Measurements from ENCODE around the gene GSTT2.
"Not testable (repeated sequence)": the region's sequence is repeated elsewhere in the genome, so short reads cannot be mapped to it uniquely, and the experiment has no call there.

GSTT2 gene

DNA sequence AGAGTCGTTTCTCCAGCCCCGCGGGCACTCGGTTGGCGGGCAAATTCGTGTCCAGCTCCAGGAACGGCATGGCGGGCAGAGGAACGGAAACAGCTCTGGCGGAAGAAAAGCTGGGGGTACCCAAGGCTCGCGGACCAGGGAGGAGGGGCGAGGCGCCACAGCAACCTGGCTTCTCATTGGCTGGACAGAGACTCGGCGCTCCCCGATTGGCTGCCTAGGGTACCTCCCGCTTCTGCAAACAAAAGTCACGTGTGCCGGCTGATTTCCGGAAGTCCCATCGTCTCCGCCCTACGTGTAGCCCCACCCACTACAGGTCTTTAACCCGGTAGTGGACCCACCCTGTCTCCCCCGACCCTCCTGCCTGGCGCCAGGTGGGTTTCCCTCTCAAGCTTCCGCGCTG lies 5.6 kb upstream of the GSTT2 start, which contains the start of gene DDT:
Gene DDT (minus strand): TSS at position 97 of the 400 bp plus-strand sequence. CDS start 27 bp downstream, at position 70.
- DNase-seq (ENCODE audit: low read depth, low spot score), result not testable (repeated sequence)

DNA sequence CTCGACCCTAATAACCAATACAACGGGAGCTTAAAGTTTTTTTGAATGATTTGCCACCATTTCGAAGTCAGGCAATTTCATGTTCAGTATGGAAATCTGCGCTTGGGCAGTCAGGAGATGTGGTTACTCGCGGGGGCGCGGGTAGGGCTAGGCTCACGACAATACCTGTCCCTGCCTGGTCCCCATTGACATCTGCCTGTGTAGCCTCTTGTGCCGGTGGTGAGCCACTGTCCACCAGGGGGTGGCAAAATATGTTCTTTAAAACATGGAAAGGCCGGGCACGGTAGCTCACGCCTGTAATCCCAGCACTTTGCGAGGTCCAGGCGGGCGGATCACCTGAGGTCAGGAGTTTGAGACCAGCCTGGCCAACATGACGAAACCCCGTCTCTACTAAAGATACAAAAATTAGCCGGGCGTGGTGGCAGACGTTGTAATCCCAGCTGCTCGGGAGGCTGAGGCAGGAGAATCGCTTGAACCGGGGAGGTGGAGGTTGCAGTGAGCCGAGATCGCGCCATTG lies 5.0 kb upstream of the GSTT2 start:
- DNase-seq (ENCODE audit: low read depth, low spot score), result not testable (repeated sequence)

- DNase-seq (ENCODE audit: low read depth, low spot score), result not testable (repeated sequence)
Measured at GRCh38 chr22:23977304-23977703, 2.6 kb upstream of the GSTT2 start.

DNA sequence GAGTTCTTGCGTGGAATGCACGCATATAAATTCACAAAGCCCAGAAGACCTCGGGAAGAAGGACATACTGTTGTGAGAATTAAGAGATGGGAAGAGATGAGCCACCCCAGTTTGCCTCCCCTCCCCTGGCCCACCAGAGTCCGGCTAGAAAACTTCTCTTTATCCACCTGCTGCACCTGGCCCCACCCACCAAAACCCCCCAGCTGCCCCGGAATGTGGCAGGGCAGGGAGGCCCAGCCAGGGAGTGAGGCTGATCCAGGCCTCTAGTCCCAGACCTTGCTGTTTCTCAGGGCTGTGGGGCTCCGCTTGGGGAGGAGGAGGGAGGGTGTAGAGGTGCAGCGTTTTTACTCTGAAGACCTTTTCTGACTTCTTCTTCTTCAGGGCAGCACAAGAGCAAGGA lies 633 bp downstream of the GSTT2 start:
- not testable (repeated sequence) for DNase-seq (ENCODE audit: low read depth, low spot score)

DNA sequence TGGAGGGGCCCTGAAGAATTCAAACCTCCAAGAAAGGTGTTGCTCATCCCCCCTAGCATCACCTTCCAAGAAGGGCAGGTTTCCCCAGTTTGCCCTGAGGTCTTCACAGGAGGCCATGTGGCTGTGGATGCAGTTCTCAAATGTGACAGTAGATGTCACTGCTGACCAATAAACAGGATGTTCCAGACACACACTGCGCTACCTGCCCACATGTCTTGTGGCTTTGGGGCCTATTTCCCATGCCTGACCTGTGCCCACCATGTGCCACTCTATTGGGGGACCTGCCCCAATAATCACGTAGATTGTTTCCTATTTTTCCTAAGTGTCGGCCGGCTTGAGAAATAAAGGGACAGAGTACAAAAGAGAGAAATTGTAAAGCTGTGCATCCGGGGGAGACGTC lies 4.5 kb downstream of the GSTT2 start:
- DNase-seq (ENCODE audit: low read depth, low spot score), result no peak

- DNase-seq (ENCODE audit: low read depth, low spot score), result not testable (repeated sequence)
Measured at GRCh38 chr22:23986089-23986488, 6.2 kb downstream of the GSTT2 start.

DNA sequence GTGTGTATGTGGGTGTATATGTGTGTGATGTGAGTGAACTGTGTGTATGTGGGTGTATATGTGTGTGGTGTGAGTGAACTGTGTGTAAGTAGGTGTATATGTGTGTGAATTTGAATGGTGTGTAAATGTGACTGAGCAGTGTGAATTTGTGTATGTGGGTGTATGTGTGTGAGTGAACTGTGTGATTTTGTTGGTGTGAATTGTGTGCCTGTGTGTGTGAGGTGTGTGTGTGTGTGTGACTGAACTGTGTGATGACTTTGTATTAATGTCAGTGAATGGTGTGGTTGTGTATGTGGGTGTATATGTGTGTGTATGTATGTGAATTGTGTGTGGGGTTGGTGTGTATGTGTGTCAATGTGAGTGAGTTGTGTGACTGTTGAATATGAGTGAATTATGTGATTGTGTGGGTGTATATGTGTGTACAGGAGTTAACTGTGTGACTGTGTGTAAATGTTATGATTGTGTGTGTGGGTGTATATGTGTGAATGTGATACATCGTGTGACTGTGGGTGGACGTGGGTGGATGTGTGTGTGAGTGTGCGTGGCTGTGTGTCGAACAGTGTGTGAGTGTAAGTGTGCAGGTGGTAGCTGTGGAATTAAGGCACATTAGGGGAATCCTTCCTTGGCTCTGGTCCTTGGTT lies 6.7 kb downstream of the GSTT2 start:
- not testable (repeated sequence) for DNase-seq (ENCODE audit: low read depth, low spot score)

DNA sequence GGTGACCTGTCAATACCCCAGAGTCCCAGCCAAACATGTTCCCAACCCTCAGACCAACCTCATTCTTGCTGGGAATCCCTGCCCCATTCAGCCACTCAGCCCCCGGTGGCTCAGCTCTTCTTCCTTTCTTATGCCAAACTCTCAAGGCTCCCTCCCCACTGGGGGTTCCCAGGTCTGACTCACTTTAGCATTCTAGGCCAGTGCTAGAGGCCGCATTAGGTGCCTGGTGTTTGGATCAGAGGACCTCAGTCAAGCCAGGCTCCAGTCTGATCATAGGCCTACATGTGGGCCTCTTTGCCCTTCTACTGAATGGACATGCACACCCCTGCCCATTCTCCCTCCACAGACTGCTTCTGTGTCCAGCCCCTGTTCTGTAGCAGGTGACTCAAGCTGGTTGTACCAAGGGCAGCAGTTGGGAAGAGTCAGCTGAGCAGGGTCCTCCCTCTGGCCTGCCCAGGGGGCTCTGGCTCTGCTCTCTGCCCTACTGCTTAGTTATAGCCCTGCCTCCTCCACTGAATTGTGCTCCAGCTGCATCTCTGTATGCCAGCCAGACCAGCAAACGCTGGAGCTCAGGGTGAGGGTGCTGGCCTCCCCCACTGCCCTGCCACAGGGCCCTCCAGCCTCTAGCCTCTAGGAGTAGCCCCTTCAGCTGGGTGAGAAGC lies 9.8 kb downstream of the GSTT2 start:
- not testable (repeated sequence) for DNase-seq (ENCODE audit: low read depth, low spot score)

DNA sequence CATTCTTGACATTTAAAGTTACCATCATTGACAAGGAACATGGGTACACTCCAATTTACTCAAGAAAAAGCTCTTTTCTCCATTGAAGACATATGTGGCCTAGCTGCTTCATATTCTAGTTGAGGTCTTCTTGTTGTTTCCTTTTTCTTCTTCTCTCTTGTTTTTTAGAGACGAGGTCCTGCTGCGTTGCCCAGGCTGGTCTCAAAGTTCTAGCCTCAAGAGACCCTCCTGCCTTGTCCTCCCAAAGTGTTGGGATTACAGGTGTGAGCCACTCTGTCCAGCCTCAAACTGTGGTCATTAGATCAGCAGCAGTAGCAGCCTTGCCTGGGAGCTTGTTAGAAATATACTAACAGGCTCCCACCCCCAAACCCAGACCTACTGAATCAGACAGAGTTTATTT lies 13.1 kb downstream of the GSTT2 start:
- not testable (repeated sequence) for DNase-seq (ENCODE audit: low read depth, low spot score)

- not testable (repeated sequence) for DNase-seq (ENCODE audit: low read depth, low spot score)
Measured at GRCh38 chr22:23993581-23994177, 13.7 kb downstream of the GSTT2 start.

DNA sequence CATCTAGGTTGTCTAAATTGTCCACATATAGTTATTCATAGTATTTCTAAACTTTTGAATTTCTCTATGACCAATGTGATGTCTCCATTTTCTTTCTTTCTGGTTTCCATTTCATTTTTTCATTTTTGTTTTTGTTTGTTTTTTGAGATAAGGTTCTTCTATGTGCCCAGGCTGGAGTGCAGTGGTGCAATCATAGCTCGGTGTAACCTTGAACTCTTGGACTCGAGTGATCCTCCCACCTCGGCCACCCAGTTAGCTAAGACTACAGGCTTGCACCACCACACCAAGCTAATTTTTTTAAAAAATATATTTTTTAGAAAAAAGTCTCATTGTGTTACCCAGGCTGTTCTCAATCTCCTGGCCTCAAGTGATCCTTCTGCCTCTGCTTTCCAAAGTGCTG lies 17.2 kb downstream of the GSTT2 start:
- no peak for DNase-seq (ENCODE audit: low read depth, low spot score)

GRCh38 chr22:23999779-24000178 lies 19.8 kb downstream of the GSTT2 start:
- not testable (repeated sequence) for DNase-seq (ENCODE audit: low read depth, low spot score)

DNA sequence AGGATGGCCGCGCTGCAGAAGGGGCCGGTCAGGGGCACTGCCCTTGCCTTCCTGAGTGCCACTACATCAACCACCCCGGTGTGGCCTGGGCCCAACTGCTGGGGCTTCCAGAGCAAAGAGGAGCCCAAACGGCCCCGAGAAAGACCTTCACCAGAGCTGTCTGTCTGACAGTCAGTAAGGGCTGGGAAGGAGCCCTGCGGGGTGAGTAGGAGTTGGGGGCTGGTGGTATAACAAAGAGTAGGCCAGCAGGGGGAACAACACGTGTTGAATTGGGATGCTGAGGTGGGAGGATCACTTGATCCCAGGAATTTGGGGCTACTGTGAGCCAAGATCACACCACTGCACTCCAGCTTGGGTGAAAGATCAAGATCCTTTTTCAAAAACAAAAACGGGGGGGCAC lies 21.4 kb downstream of the GSTT2 start:
- peak; percentile 70 for DNase-seq (ENCODE audit: low read depth, low spot score)

DNA sequence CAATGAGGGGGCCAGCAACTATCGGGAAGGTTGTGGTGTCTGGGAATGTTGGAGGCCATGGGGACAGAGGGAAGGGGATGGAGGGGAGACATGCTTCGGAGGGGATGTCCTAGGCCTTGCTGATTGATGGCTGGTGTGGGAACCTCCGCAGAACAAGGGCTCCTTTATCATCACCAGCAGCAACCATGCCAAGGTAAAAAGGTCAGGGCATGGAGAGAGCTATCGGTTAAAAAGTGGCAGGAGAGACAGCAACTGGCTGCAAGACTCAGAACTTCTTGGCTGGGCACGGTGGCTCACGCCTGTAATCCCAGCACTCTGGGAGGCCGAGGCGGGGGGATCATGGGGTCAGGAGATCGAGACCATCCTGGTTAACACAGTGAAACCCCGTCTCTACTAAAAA lies 22.3 kb downstream of the GSTT2 start:
- DNase-seq (ENCODE audit: low read depth, low spot score), result no peak

DNA sequence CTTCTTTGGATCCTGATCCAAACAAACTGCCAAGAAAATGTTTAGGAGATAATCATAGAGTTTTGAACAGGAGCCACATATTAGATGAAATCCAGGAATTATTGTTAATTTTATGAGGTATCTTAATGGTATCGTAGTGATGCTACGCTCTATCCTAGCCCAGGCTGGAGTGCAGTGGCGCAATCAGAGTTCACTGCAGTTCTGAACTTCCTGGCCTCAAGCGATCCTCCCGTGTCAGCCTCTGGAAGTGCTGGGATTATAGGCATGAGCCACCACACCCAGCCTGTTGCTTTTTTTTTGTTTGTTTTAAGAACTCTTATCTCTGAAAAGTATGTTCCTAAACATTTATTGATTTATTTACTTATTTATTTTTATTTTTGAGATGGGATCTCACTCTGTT lies 22.9 kb downstream of the GSTT2 start:
- DNase-seq (ENCODE audit: low read depth, low spot score), result no peak

DNA sequence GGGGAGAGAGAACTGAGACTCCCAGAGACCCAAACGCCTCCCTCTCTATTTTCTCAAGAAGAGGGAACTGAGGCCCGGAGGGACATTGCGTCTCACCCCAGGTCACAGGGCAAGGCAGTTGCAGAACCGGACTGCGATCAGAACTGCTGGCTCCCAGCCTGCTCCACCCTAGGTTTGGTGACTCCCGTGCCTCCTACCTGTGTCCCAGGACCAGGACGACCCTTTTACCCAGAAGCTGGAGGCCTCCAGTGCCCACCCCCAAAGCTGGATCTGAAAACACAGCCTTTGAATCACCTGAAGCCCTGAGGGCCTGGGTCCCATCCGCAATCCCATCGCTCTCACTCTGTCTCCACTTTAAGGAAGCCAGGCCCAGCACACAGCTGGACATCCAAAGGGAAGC lies 24.0 kb downstream of the GSTT2 start:
- DNase-seq (ENCODE audit: low read depth, low spot score), result no peak

GRCh38 chr22:24005201-24005600 lies 25.3 kb downstream of the GSTT2 start, which contains the start of gene GSTT4:
TSS of gene GSTT4 (minus strand) at chr22:24005453. CDS start at chr22:24005356, 97 bp downstream.
- DNase-seq (ENCODE audit: low read depth, low spot score), result no peak

GRCh38 chr22:24006207-24006913 lies 26.4 kb downstream of the GSTT2 start:
- DNase-seq (ENCODE audit: low read depth, low spot score), result no peak

DNA sequence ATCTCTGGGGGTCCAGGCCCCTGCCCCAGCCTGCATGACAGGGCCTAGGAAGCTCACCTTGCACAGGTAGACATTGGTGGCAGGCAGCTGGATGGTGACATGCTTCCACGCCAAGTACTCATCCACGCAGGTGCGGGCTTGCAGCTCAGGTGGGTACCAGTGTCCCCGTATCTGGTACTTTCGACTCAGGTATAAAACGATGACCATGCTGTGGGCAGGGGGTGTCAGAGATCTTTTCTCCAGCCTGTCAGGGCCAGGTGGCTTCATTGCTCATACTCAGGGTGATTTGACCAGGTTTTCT lies 26.9 kb downstream of the GSTT2 start:
- no peak for DNase-seq (ENCODE audit: low read depth, low spot score)

- DNase-seq (ENCODE audit: low read depth, low spot score), result no peak
Measured at GRCh38 chr22:24007253-24008021, 27.5 kb downstream of the GSTT2 start.

DNA sequence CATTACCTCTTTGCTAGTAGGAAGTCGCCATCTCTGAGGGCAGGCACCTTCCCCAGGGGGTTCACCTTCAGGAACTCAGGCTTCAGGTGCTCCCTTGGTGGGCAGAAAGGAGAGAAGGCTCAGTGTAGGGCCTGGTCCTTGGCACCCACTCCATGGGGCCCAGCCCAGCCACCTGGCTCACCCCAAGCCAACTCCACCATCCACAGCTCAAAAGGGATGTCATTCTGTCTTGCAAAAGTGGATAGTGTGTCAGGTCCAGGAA lies 28.0 kb downstream of the GSTT2 start:
- no peak for DNase-seq (ENCODE audit: low read depth, low spot score)
